ENCODE measurements around the gene LRRC27. TPM values are rescaled to one million over a fixed set of nuclear protein-coding genes. Genes with fewer than 3 reads are reported as not detected.

LRRC27 gene
- total and polyA plus RNA-seq, 7 donors: 2.2 to 8.3 (median 2.5) TPM

- H3K27me3 ChIP-seq (ENCODE audit: insufficient read depth in 3 of 3, low read length in 2 of 3): peaks cover 0 to 24% (median 0%) of the 10 kb centered on the region in 3 donors
- no peak for TF ChIP-seq CTCF (IDR thresholded peaks at IDR 0.05)
- peaks cover 11% of the 10 kb centered on the region for H3K4me1 ChIP-seq
- ATAC-seq: no peak
- DNase-seq: no peak
- 96 to 97% (median 97%) methylated on average over 16 of the region's 16 CpGs for WGBS, 3 donors
- no peak overlapping the region for H3K27ac ChIP-seq
- intact Hi-C loops (cut with DNase I): loop anchor here in 1 of 2 donors (5.0 kb wide), 1 partner anchor 46 kb away; no protein-coding TSS in a partner anchor
- no peaks in the 10 kb centered on the region for H3K36me3 ChIP-seq (ENCODE audit: insufficient read depth in 1 of 2, low read depth in 1 of 2)
- no peak overlapping the region for H3K4me3 ChIP-seq
- no peaks in the 10 kb centered on the region for H3K9me3 ChIP-seq
Measured at GRCh38 chr10:132306343-132306685, 25.7 kb upstream of the LRRC27 start.

- Histone ChIP-seq H3K27ac (no peak overlapping the region), H3K27me3 (ENCODE audit: insufficient read depth in 3 of 3, low read length in 2 of 3) (peaks cover 0 to 24% (median 0%) of the 10 kb centered on the region in 3 donors), H3K4me1 (peaks cover 11% of the 10 kb centered on the region), H3K9me3 (no peaks in the 10 kb centered on the region), H3K4me3 (peak overlapping the region; percentile 82), H3K36me3 (ENCODE audit: insufficient read depth in 1 of 2, low read depth in 1 of 2) (no peaks in the 10 kb centered on the region)
- TF ChIP-seq CTCF (IDR thresholded peaks at IDR 0.05): no peak
- ATAC-seq (no peak), DNase-seq (peak; percentile 53 to 71)
- 8 to 10% (median 10%) methylated on average over 68 to 98 of the region's 98 CpGs for WGBS, 3 donors
- intact Hi-C loops (cut with DNase I): loop anchor here in 1 of 2 donors (5.0 kb wide), 1 partner anchor 45 kb away; no protein-coding TSS in a partner anchor
Measured at GRCh38 chr10:132306864-132307751, 24.9 kb upstream of the LRRC27 start.

GRCh38 chr10:132307823-132308586, 24.0 kb upstream of the LRRC27 start, which contains the start of gene STK32C:
STK32C (minus strand) TSS chr10:132307950; CDS start chr10:132307833, 117 bp downstream.
- WGBS, 3 donors: 0 to 1% (median 0%) methylated on average over 42 to 83 of the region's 84 CpGs

More at GRCh38 chr10:132307823-132308586, 24.0 kb upstream of the LRRC27 start, which contains the start of gene STK32C:
- no peaks in the 10 kb centered on the region for H3K9me3 ChIP-seq
- H3K27ac ChIP-seq: peak within 1 kb of the TSS; percentile 68
- intact Hi-C loops (cut with DNase I): loop anchor here in 1 of 2 donors (5.0 kb wide), 1 partner anchor 44 kb away; no protein-coding TSS in a partner anchor
- H3K27me3 ChIP-seq (ENCODE audit: insufficient read depth in 3 of 3, low read length in 2 of 3): peaks cover 0 to 24% (median 0%) of the 10 kb centered on the region in 3 donors
- TF ChIP-seq CTCF (IDR thresholded peaks at IDR 0.05): no peak
- peaks cover 11% of the 10 kb centered on the region for H3K4me1 ChIP-seq
- H3K36me3 ChIP-seq (ENCODE audit: insufficient read depth in 1 of 2, low read depth in 1 of 2): no peaks in the 10 kb centered on the region
- peak; percentile 95 to 98 (median 96) for ATAC-seq
- peak; percentile 93 to 96 for DNase-seq
- peak within 1 kb of the TSS; percentile 82 for H3K4me3 ChIP-seq
